ENCODE measurements around the gene GLP2R.
"Not testable (repeated sequence)": the region's sequence is repeated elsewhere in the genome, so short reads cannot be mapped to it uniquely, and the experiment has no call there.

The GLP2R gene

DNA sequence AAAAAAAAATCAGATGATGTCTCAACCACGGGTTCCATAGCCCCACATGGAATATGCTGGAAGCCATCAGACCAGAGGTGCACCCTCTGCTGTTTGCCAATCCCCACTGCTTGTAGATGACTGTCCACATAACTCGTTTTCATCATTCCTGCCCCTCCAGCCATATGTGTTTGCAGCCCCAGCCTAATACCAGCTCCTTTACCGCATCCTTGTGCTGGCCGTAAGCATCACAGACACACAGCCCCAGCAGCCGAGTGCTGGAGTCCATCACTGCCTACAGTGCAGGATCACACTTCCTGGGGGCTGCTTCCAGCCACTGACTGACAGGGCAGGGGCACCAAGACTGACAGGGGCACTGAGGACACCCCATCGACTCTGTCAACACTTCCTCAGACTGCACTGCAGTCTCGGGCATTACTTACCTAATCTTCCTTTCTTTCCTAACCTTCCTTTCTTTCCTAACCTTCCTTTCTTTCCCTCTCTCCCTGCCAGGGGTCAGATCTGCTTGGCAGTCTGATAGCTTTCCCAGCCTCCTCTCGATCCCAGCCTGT lies 74.4 kb downstream of the GLP2R start:
- DNase-seq (ENCODE audit: low read depth), result no peak

DNA sequence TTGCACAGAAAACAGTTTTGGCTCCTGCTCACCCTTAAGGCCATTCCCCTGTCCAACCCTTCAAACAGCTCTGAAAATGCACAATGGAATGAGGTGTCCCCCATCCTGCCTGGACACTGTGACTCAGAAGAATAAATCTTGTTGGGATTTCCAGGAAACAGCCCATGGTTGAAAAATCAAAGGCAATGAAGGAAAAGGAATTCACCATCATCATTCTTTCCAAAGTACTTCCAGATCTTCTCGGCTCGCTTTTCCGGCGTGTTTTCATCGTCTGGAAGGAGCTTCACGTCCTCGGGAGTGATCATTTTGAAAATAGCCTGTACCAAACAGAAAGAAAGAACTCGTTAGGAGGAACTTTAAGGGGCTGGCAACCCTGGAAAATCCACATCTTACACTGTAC lies 75.1 kb downstream of the GLP2R start:
- DNase-seq (ENCODE audit: low read depth), result no peak

DNA sequence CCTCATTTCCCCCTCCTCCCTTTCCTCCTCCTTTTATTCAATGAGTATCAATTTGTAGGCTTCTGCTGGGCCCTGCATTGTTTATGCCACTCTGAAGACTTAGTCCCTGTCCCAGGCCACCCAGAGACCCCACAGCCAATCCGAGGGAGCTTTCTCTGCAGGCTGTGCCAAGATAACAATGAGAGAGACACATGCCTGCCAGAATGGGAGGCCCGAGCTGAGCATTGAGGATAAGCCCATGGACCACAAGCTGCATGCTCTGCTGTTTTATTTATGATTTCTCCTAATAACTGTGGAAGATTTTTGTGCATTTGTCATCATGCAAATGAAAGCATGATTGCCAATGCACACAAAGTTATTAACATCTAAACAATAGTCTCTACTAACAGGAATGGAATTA lies 76.4 kb downstream of the GLP2R start:
- DNase-seq (ENCODE audit: low read depth), result no peak

DNA sequence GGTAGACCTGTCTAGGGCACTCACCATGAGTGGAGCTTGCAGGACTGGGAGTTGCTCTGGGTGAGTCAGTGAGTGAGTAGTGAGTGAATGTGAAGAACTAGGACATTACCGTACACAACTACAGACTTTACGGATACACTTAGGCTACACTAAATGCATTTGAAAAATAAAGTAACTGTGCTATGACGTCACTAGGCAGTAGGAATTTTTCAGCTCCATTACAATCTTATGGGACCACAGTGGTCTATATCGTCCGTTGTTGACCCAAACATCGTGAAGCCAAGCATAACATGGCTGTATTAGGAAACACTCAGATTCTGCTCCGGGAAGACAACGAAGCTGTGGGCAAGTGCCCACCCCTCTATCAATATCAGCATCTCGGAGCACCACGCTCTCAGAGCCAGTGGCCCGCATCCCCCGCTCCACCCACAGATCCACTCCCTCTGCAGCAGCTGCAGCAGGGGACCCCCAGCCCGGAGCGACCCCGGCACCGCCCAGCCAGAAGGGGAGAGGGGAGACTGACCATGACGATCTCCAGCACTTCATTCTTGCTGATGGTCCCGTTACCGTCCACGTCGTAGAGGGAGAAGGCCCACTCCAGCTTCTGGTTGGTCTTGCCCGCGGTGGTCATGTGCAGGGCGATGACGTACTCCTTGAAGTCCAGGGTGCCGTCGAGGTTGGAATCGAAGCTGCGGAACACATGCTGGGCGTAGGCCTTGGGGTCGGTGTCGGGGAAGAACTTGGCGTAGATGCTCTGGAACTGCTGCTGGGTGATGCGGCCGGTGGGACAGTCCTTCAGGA lies 78.8 kb downstream of the GLP2R start:
- no peak for DNase-seq (ENCODE audit: low read depth)

DNA sequence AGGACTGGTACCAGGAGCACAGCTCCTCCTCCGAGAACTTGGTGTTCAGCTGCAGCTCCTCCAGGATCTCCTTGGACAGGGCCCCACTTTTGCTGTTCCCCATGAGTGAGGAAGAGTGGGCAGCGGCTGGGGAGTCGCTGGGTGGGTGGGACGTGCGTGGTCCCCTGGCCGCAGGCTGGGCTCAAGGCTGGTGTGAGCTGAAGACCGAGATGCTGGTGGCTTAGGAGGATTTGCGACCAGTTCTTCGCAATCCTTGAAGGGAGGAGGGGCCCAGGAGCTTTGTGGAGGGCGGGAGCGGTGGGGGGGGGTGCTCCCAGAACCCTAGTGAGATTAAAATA lies 79.3 kb downstream of the GLP2R start, which contains the start of gene RCVRN:
Gene RCVRN (minus strand): TSS at position 194 of the 338 bp plus-strand sequence. CDS start 91 bp downstream, at position 103.
- DNase-seq (ENCODE audit: low read depth), result no peak

DNA sequence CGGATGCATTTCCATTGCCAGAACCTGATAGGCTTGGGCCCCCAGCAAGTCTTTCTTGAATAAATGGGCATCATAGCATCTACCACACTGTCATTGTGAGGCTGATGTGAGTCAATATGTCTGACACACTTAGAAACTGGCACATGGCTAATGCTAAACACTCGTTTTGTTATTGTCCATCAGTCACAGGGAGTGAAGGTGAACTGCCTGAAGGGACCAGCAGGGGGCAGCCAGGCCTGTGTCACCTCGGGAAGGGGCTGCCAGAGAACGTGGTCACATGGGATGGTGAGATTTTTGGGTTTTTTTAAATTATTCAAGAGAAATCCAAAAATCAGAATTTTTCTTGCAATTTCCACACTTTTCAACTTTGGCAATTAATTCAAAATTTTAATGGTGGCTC lies 80.2 kb downstream of the GLP2R start:
- no peak for DNase-seq (ENCODE audit: low read depth)

DNA sequence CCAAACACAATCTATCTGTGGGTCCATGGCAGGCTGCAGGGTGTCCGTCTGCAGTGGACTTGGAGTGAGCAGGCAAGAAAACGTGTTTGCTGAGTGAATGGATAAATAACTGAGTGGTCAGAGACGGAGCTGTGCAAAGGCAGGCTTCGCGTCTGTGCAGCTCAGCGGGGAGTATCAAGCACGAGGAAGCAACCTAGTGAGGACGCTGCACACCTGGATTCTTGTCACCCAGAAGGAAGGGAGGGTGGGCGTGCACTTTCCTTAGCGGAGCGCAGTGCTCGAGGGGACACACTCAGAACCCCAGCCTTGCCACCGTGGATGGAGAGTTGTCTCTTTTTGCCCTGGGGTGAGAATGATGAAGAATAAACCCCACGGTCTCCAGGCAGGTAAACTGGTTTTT lies 80.9 kb downstream of the GLP2R start:
- no peak for DNase-seq (ENCODE audit: low read depth)

DNA sequence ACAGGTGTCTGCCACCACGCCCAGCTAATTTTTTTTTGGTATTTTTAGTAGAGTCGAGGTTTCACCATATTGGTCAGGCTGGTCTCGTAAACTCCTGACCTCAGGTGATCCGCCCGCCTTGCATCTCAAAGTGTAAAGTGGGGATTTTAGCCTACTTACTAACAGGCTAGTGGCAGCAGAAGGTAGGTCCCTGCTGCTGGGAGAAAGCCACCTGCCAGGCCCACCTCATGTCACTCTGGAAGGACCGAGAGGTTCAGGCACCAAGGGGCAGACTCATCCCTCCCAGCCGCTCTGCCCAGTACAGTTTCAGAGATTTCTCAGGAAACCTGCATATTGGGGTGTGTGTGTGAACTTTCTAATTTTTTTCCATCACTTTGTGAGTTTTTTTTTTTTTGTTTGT lies 81.4 kb downstream of the GLP2R start:
- no peak for DNase-seq (ENCODE audit: low read depth)

DNA sequence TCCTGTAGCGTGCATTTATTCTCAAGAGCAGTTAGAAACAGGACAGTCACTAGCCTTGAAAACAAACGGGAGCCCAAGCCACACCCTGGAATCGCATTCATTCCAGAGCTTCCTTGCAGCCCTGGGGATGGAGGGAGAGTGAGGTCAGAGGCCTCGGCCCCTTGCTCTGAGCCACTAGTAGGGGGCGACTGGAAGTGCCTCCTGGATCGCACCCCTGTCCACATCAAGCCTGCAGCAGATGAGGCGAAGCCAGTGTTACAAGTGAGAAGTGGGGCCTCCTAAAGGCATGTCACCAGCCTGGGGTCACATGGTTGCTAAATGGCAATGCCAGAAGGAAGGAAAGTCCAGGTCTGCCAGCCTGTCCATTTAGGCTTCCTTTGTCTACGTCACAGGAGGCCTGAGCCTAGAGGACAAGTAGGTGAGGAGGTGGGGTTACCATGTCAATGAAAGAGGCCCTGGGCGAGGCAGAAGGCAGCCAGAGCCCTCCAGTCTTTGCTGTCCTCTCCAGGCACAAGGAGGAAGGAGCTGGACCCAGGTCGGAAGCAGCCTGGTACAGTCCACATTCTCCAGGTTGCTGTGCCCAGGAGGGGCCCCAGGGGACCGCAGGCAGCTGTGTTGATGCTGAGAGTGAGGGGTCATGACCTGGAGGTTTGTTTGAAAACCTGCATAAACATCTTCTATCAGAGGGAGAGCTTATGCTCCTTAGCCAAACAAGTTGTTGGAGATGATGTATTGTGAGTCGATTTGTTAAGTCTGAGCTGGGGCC lies 82.3 kb downstream of the GLP2R start:
- DNase-seq (ENCODE audit: low read depth), result no peak

DNA sequence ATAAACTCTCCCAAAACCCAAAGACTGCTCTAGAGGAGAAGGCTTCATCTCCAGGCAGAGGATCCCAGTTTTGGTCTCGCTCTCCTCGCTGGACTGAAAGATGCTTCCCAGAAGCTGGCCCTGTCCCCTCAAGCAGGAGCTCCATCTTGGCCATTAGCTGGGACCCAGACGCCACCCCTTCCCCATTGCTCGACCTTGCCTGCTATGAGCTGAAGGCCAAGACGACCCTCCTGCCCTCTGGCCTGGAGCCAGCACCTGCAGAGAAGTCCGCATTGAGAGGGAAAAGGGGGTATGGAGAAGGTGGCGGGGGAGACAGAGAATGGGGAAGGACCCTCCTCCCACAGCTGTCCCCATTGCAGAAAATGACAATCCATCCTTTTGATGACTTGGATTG lies 82.9 kb downstream of the GLP2R start:
- no peak for DNase-seq (ENCODE audit: low read depth)

DNA sequence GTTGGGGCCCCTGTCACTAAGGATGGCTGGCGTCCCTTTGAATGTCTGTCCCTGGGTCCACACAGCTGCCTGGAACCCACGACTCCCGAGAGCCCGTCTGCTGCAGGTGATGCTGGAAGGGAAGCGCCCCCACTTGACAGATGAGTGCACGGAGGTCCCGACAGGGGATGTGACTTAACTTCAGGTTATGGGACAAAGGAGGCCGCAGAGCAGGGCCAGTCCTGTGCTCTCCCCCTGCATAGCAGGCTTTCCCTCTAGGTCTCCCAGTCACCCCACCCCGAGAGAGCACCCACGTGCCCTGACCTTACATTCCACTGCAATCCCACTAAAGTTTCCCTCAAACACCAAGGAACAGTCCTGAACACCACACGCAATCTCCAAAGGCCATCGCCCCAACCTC lies 85.4 kb downstream of the GLP2R start:
- no peak for DNase-seq (ENCODE audit: low read depth)

DNA sequence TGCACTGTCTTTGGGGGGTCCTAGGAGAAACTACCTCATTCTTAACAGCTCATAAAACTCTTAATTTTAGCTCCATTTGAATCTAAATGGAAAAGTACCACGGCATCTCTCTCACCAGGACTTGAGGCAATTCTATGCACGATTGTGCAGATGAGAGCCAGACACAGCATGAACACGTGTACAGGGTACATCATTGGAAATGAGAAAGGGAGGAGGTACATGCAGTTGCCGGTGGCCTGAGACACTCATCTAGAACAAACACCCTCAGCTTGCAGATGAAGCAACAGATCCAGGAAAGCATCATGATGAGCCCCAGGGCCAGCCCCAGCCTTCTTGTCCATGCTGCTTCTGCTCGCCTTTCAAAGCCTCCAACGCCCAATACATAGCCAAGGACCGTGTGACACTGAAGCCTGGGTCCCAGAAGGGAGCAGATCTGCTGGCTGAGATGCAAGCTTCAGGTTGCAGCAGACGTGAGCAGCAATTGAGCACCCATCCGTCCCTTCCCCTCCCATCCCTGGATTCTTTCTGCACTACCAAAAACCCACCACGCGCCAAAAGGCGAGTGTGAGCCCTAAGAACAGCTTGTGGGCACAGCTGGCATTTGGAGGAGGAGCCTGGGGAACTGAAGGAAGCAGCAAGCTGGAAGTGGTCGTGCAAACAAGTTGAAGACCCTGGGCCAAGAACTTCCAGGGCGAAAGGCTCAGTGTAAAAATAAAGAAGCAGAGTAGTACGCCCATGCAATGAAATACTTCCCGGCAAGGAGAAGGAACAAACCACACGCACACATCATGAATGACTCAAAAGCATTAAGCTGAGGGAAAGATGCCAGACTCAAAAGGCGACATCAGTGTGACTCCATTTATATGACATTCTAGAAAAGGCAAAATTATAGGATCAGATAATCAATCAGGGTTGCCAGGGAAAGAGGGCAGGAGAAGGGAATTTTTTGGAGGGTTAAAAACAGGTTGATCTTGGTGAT lies 86.7 kb downstream of the GLP2R start:
- no peak for DNase-seq (ENCODE audit: low read depth)

DNA sequence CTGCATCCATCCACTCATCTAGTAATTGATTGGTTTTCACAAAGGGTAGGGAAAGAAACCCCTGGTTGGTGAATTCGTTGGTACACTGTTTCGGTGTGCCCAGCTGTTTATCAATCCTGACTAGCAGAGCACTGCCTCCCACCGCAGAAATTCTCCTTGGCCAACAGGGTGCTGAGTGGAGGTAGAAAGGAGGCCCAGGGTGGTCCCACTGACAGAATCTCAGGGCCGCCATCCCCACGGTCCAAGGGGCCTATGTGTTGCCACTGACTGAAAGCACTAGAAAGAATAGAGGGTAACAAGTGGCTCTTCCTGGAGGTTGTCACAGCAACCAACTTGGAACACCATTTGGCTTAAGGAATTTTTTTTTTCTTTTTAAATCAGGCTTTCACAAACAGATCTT lies 87.8 kb downstream of the GLP2R start:
- DNase-seq (ENCODE audit: low read depth), result no peak

DNA sequence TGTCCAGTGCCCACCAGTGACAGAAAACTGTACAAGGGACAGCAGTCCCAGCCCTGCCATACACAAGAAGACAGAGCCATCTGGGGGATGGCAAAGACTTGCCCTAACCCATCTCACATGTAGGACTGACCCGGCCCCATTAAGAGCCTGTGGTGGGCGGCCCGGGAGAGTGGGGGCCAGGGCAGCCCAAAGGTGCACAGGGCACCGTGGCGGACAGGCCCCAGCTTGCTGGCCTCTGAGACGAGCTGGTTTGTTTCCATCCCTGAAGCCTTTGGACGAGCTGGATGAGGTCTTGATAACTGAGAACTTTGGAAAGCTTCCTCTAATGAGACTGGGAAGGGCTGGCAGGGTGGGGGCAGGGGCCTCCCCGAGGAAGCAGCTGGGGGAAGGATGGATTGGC lies 90.4 kb downstream of the GLP2R start:
- DNase-seq (ENCODE audit: low read depth), result no peak

DNA sequence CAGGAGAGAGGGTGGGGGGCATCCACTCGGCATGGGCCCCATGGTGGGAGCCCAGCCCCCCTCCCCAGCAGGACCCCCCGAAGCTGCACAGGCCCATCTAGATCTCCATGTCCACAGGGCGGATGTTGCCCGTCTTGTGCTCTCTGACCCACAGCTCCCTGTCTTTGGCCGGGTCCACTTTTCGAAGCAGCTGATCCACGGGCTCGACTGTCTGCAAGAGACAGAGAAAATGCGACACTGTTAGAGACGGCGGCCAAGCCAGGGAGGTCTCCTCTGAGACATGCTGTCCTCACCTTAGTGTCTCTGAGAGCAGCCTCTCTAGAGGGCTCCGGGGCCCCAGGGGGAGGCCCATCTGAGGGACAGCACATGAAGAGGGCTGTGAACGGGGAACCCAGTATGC lies 91.4 kb downstream of the GLP2R start:
- no peak for DNase-seq (ENCODE audit: low read depth)

DNA sequence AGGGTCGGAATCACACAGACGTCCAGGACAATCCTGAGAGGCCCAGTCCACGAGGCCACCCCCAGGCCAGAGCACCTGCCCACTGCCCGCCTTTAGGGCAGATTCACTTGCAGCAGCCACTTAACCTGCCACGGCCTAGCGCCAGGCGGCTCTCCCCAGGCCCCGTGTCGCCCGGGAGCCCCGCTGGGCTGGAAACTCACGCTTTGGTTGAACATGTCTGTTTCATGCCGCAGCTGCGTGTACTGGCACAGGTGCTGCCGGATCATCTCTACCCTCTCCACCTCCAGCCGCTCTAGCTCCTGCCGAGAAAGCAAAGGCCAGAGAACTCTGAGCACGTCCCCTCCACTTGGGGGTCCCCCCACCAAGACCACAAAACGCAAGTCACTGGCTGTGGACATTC lies 92.1 kb downstream of the GLP2R start:
- DNase-seq (ENCODE audit: low read depth), result no peak

DNA sequence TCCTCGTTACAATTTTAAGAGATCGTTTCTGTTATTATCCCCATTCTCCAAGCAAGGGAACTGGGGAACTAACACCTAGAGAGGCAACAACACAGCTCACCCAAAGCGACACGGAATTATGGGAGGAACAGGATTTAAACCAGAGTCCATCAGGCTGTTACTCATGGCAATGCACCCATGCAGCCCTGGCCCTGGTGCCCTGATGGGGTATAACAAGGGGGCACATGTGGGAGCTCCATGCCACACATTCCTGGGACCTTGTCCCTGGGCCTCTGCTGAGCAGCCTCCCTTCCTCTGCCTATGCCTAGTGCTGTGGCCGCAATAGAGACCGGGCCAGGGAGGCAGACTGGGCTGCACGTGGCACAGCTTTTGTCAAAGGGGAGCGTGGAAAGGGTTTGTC lies 92.6 kb downstream of the GLP2R start:
- DNase-seq (ENCODE audit: low read depth), result no peak

DNA sequence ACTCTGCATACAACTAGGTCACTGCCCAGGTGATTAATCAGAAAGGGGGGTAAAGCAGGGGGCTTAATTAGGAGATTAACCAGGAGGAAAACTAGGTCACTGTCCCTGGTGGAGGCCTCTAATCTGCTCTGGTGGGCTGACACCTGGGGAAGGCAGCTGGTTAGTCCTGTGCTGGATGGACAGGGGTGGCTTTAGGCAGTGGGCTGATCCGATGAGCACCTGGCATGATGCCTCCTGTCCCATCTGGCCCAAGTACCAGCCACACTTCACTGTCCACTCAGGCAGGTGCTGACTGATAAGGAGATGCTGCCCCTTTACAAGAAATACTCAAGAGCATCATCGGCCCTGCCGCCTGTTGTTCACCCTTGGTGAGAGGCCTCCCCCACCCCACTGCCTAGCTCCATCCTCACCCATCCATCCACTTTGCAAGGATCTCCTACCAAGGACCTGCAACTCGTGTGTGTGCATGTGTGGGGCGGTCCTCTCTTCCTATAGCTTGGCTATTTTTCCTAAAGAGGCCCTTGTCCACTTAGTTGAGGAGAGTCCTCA lies 93.2 kb downstream of the GLP2R start:
- no peak for DNase-seq (ENCODE audit: low read depth)

DNA sequence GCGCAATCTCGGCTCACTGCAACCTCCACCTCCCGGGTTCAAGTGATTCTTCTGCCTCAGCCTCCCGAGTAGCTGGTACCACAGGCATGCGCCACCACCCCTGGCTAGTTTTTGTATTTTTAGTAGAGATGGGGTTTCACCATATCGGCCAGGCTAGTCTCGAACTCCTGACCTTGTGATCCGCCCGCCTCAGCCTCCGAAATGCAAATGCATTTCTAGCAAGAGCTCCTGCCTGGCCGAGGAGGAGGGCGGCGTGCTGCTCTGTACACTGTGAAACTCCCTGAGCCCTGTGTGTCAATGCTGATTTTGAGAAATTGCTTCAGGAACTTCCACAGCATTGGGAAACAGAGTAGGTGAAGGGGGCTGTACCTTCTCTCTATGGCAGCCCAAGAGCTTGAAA lies 95.5 kb downstream of the GLP2R start:
- DNase-seq (ENCODE audit: low read depth), result not testable (repeated sequence)

DNA sequence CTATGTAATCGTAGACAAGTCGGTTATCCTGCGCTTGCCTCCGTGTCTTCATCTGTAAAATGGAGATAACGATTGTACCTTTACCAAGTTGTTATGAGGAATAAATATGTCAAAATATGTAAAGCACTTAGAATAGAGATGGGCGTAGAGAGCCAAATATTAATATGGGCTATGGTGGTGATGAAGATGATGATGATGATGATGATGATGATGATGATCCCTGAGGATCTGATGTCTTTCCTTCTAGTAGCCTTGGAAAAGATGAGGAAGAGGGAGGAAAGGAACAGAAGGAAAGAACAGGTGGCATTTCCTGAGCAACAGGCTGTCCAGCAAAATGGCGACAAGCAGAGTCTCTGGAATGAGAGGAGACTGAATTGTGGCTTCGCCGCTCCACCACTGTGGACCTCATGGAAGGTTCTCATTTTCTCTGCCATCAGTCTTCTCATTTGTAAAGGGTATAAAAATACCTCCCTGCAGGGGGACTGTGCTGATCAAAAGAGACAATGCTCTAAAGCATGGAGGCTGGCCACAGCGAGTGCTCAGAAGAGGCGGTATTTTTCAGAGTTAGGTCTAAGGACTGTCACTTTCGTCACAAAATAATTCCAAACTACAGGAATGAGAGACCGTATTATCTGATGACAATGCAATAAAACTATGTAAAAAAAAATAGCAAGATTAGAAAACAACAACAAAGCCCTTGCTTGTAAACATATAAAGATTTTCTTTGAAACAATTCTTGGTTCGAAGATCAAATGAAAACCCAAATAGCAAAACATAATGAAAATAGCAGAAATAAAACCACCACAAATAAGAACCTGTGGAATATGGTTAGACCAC lies 96.5 kb downstream of the GLP2R start:
- DNase-seq (ENCODE audit: low read depth), result no peak

DNA sequence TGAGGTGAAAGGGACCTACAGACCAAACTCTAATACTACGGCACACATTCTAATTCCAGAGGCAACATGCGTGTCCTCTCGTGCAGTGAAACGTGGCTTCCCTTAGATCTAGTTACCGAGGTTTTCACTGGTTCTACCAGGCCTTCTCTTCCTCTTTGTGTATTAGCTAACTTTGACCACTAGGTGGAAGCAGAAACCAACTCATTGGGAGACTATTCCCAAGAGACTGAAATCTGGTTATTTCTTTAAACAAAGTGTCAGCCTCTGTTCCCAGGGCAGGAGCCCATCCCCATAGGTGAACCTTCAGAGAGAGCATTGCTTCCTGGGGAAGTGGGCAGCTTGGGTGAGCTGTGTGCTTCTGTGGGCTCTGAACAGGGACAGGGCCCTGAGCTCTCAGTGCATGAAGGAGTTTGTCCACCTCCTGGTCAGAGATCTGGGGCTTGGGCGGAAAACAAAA lies 99.0 kb downstream of the GLP2R start:
- no peak for DNase-seq (ENCODE audit: low read depth)
